ENCODE data around the gene MSANTD2.
A peak's percentile ranks its signal among the peaks of the same experiment; 100 is the strongest.

The MSANTD2 gene

DNA sequence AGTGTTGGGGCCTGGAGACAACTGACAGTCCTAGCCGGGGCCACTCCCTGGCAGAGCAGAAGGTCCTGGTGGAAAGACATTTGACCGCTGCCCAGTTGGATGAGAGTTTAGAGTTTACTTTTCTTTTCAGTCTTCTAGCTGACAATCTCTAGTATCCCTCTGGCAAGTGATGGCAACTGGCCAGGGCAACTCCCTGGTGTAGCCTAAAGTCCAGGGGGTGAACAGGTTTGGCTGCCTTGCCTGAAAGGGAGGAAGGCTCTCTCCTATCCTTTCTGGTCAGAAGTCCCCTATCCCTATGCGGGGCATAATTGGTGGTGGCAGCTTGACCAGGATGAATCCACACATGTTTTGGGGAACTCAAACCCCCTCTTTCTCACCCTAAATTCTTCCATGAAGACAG lies 16.8 kb upstream of the MSANTD2 start:
- no peak for DNase-seq (ENCODE audit: low read depth)

DNA sequence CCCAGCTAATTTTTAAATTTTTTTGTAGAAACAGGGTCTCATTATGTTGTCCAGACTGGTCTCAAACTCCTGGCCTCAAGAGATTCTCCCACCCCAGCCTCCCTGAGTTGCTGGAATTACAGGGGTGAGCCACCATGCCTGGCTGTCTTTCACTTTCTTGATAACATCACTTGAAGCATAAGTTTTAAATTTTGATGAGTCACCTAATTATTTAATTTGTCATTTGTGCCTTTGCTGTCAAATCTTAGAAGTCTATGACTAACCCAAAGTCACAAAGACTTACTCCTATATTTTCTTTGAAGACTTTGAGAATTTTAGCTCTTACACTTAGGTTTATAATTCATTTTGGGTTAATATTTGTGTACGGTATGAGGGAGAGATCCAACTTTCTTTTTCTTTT lies 14.5 kb upstream of the MSANTD2 start:
- no peak for DNase-seq (ENCODE audit: low read depth)

DNA sequence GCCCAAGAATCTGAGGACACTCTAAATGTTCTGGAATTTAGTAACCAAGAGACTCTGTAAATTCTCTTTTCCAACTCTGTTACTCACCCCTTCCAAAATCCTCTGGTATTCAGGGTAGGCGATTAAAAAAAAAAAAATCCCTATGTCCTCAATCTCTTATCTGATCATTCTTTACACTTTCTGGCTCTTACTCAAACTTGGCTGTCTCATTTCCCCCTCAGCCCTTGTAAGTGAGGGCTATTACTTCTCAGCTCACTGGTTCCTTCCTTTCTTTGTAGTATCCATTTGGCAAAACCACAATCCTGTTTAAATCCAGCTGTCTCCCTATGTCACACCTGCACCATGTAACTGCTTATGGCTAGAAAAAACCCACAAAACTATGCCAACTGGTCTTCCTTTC lies 12.7 kb upstream of the MSANTD2 start:
- peak; percentile 27 for DNase-seq (ENCODE audit: low read depth)

DNA sequence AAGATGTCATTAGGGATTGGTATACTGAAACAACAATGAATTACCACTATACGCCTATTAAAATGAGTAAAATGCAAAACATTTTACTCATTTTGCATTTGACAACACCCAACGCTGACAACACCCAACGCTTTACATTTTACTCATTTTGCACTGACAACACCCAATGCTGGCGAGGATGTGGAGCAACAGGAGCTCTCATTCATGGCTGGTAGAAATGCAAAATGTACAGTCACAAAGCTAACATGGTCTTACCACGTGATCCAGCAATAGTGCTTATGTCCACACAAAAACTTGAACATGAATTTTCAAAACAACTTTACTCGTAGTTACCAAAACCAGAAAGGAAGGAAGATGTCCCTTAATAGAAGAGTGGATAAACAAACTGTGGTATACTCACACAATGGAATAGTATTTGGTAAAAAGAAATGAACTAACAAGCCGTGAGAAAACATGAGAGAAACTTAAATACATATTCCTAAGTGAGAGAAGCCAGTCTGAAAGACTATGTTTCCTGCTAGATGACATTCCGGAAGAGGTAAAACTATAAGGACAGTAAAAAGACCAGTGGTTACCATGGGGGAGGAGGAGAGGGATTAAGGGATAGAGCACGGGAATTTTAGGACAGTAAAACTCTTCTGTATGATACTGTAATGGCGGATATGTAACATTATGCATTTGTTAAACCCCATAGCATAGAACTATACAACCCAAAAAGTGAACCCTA lies 11.4 kb upstream of the MSANTD2 start:
- no peak for DNase-seq (ENCODE audit: low read depth)

DNA sequence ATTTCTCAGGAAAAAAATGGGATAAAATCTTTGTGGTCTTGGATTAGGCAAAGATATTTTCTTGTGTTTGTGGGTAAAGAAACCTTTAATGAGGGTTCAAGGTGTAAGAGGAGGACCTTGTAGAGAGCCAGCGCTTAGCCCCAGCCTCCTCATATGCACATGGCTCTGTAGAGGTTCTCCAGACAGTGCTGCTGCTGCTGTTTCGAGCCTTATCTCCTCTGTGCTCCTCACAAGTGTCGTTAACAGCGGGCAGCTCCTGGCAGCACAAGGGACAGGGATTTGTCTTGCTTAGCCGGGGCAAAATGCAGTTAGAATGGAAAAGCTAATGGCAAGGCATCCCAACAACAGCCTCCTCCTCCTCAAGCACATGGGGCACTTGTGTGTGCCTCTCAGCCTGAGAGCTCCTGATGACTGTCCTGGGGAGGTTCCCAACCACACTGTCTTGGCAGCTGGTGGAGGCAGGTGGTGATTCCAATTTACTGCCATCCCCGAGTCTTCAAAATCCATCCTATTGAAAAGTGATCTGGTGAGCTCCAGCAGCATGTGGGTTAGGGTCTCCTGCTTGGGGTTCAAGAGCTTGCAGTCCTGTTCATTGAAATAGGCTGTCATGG lies 7.6 kb upstream of the MSANTD2 start:
- DNase-seq (ENCODE audit: low read depth) = no peak

DNA sequence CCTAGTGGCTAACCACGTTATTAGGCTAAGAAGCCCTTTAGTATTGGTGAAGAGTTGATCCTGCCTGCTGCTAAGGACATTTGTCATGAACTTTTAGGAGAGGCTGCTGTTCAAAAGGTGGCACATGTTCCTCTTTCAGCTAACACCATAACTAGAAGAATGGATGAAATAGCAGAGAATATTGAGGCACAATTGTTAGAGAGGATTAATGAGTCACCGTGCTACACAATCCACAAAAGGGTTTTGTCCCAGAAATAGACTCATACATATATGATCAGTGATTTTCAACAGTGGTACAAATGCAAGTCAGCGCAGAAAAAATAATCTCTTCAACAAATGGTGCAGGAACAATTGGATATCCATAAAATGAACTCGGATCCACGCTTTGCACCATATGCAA lies 7.0 kb upstream of the MSANTD2 start:
- DNase-seq (ENCODE audit: low read depth) = no peak

DNA sequence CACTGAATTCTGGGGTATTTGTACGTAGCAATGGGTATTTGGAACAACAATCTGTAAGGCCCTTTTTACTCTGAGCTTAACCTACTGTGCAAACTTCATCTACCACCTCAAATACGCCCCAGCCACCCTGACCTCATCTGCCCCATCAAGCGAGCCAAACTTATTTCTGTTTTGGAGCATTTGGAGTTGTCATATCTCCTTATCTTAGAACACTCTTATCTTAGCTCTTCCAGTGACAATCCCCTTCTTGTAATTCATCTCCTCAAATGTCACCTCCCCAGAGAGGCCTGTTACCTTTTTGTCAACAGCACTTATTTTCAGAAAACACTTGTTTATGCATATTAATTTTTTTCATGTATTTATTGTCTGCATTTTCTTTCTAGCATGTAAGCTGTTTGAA lies 4.7 kb upstream of the MSANTD2 start:
- no peak for DNase-seq (ENCODE audit: low read depth)

DNA sequence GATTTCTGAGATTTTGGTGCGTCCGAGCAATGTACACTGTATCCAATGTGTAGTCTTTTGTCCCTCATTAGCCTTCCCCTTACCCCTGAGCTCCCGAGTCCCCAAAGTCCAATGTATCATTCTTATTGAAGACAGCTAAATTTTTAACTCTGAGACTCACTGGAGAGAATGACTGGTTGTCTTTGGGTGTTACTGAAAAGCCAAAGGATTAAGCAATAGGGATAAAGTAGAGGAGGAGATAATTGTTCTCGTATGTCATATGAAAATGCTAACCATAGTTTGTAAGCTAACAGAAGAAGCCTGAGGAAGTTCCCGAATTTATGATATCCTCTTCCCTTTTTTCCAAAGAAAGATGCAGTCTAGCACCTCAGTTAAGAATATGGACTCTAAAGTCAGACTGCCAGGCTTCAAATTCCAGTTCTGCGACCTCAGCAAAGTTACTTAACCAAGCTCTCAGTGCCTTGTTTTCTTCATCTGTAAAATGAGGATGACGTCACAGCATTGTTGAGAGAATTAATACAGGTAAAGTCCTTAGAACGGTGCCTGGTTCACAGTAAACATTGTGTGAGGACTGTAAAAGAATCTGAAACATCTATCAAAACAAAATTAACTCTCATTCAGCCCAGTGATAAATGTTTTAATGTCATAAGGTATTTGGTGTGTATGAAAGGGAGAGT lies 1.6 kb upstream of the MSANTD2 start:
- DNase-seq (ENCODE audit: low read depth) = peak; percentile 41

DNA sequence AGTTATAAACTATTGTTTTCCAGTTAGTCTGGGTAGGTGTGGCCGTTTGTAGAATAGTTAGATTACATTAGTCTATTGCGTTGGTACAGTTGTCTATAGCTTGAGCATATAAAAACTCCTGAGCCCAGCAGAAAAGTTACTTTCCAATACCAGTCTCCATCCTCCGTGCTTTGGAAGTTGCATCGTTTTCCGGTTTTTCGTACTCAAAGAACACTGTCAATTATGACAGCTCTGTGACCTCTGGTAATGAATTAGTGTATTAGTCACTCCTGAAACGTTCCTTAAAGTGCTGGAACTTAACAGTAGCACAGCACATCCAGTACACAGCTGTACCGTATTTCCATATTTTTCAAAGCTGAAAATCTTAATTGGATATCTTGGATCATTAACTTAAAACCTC lies 808 bp upstream of the MSANTD2 start:
- DNase-seq (ENCODE audit: low read depth) = peak; percentile 66

DNA sequence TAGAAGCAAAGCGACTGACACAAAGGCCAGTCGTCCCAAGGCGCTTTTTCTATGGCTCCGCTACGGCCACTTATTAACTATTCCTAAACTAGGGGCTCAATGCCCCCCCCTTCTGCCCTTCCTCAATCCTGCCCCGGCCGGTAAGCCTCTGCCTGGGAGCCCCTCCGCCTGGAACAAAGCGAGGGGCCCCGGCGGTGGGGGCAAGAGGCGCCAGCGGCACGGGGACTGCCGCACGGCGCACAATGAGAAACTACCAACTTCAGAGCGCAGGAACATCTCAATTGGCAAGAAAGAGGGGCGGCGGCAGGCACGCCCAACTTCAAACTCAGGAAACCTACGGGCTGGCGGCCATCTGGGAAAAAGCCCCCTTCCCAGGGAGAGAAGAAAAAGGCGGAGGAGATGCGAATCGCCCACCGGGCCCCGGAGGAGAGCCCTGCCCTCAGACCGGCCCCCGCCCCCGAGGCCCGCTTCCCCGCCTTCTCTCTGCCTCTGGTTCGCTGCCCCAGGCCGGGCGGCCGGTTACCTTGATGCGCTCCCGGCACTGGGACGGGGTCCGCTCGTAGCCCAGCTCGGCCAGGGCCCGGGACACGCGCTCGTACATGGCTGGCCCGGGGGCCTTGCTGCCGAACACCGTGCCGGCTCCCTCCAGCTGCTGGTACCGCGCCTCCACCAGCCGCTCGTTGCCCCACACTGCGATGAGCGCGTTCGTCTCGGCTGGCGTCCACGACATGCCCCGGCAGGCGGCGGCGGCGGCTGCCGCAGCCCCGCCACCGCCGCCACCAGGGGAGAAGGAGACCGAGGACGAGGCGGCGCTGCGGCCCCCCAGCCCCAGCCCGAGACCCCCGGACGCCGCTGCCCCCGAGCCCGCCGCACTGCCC lies 619 bp downstream of the MSANTD2 start:
- peak; percentile 32 for DNase-seq (ENCODE audit: low read depth)

DNA sequence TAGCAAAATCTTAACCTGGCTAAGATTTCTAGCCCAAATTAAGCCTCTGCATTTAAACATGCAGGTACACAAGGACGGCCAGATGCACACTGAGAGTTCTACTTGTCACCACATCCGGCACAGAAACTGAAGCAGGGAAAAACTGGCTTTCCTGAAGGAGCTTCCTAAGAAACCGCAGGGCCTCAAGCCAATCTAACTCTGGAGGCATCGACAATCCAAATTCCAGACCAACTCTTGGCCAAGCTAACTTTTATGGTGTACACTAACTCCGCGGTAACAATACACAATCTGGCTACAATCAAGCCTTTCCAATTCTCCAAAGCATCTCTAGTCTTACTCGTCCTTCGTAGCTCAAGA lies 1.2 kb downstream of the MSANTD2 start:
- DNase-seq (ENCODE audit: low read depth) = peak; percentile 50

DNA sequence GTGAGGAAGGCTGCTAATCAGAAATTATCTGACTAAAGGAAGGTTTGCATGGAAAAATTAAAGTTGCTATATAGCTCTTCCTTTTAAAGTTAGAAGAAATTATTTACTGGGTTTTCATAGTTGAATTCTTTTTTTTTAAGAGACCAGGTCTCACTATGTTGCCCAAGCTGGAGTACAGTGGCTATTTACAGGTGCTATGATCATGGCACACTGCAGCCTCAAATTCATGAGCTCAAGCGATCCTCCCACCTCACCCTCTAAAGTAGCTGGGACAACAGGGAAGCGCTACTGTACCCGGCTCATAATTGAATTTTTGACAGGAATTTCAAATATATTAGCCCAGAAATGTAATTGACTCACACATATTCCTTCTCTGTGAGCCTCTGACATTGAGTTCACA lies 3.9 kb downstream of the MSANTD2 start:
- no peak for DNase-seq (ENCODE audit: low read depth)

DNA sequence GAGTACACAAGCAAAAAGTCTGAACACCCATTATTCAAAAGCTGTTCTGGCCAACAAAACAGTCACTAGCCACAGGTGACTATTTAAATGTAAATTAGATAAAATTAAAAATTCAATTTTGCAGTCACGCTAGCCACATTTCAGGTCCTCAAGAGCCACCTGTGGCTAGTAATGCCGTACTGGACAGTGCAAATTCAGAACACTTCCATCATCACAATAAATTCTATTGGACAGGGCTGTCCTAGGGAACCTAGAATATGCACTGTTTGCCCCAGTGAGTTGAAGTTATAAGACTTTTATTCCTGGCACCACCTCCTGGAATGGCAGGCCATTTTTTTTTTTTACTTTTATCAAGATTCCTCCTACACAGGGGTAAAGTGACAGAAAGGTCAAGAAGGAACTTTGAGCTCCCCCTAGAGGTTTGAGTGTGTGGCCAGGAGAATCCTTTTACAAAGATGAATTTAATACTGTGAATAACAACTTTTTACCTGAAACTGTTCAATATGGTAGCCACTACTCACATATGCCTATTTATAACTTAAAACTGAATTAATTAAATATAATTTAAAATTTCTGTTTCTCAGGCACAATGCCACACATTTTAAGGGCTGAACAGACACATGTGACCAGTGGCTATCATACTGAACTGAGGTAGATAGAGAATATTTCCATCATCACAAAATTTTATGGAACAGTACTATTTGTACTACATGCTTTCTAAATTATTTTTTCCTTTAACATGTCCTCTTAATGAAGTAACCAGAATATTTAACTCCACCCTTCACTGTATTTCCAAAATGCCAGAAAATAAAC lies 6.5 kb downstream of the MSANTD2 start:
- peak; percentile 54 for DNase-seq (ENCODE audit: low read depth)

DNA sequence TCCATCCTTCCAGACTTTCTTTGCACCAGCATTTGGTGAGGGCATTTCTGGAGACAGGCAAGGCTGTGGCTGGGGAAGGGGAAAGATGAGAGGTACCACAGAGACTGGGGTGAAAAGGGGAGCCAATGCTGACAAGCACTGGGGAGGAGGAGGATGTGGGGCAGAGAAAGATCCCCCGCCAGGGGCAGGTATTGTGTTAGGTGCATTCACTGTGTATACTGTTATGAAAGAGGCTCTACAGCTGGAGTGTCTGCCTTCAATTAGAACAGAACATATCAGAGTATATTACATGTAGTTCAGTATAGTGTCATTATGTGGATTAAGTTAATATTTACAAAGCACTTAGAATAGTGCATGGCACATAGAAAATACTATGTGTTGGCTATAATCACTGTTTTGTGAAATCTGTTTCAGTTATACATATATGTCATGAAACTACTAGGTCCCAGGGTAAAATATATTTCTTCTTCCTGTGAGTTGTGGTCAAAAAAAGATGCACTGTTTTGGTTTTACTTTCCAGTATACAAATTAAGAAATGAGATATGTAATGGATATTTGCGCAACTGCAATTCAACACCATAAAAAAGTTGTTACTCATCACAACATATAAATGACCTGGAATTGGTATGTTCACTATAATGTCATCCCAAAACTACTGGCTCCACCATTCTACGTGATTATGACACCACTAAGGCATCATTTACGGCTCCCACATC lies 8.4 kb downstream of the MSANTD2 start:
- DNase-seq (ENCODE audit: low read depth) = peak; percentile 47

DNA sequence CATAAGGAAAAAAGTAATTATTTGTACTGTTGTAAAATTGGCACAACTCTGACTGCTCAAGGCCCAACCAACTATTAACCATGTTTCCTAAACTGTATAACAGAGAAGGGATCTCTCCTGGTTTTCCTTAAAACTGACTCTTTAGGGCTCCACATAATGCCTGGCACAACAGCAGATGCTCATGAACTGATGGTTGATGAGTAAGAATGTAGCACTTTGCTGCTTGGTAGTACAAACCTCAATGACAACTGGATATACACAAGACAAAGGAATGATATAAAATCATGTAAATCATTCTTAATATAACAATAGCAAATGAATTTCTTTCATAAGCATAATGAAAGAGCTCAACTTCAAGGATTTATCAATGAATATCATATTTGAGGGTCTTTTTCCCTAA lies 11.7 kb downstream of the MSANTD2 start:
- DNase-seq (ENCODE audit: low read depth) = peak; percentile 23

DNA sequence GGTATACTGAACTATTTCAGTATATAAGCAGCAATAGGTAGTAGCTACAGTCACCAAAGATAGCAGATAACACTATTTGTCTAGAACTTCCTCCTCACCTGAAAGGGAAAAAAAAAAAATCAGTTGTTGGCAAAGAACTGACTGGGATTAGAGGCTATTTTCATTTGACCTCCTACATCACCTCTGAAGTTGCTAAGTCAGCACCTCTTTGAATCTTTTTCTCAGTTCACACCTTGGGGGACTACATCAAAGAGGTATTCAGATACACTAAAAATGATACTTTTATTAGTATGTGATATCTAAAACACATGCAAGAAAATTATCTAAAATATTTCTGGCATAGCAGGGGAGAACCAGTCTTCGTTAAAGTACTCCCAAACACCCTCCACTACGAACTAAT lies 16.2 kb downstream of the MSANTD2 start:
- DNase-seq (ENCODE audit: low read depth) = no peak

DNA sequence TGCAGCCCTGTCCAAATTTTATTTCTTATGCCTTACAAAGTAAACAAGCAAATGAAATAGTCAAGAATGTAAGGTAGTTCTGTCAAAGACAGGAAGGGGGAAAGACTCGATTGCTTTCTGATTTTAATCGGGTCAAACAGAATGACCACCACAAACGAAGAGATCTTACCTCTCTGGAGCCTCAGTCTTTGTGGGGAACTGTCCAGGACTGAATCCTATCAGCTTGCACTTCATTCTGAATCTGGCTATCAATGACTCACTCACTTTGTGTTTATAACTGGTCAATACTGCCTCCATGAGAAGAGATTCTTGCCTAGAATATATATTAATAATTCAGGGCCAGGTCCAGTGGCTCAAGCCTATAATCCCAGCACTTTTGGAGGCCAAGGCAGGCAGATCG lies 17.2 kb downstream of the MSANTD2 start:
- DNase-seq (ENCODE audit: low read depth) = no peak

DNA sequence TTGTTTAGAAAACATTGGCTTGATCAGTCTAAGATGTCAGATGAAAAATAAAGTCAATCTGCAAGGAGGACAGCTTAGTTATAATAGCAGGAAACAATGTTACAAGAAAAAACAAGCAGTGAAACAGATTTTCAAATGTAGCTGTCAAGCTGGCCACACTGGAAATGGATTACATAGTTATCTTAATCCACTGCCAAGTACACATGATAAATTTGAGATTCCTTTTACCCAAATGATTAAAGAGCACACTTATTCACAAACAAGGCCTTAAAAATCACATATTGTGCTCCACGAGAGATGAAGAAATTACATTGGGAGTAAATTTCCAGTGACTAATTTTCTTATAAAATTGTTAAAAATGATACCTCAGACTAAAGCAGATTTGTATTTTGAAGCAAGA lies 20.6 kb downstream of the MSANTD2 start:
- DNase-seq (ENCODE audit: low read depth) = peak; percentile 48

DNA sequence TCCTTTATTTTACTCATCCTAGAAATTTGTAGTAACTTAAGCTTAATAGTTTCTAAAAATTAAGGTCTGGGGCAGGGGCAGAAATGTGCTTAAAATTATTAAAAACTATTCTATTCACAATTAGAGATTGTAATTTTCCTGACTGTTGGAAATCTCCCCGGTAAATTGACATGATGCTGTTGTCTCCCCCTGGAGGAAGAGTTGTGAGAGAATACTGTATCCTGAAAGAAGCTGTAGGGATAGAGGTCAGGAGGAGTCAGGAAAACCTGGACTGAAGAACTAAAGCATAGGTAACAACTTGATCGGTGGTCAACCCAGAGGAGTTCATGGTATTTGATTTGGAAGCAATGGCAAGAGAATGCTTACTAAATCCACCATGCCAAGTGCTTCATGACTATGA lies 21.9 kb downstream of the MSANTD2 start:
- DNase-seq (ENCODE audit: low read depth) = no peak

DNA sequence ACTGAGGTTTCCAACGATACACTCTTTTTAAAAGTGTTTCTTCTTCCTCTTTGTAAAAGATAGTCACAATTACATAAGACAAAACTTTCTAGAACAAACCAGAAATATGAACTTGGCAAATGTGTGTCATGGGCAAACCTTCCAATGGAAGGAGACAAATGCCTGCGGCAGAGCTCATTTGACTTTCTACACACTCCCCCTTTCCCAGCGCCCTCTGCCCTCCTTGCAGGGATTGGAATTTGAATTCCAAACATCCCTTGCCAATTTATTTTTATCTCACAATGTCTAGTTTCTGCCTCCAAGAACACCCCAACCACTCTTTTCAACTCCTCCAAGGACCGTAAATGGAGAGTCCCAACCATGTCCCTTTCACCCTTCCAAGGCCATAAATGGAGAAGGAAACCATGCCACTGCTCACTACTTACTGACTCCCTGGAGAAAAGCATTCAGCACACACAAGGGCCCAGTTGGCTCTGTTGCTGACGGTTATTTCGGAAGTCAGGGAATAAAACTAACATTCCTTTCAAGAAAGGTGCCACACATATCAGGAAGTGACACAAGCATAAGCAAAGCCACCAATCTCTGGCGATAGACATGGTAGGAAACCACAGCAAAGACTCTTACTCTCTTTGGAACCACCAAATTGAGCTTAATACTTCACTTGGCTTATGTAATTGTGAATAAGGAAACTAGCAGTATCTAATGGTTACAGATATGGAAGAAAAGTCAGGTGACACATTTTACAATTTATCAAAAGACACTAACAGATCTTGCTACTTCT lies 23.2 kb downstream of the MSANTD2 start:
- DNase-seq (ENCODE audit: low read depth) = no peak

Measured in iris pigment epithelial cell (primary cell).